RWPE2 (cell line): ENCODE data around the gene HARS1.

Source experiments
- ATAC-seq: fragments of 200-7000 bp; cut with Tn5 transposase; 3 replicates; pipeline ENCODE4 v1.9.1; 2021; ENCODE audit warnings: low read depth
- DNase-seq: peaks from one replicate; pipeline ENCODE4 v3.0.0-alpha.2; 2020; ENCODE audit warnings: low spot score
- H3K27ac ChIP-seq: fragments of 450-650 bp; 2 replicates; pipeline ENCODE4 v1.5.1; 2017; ENCODE audit warnings: mild to moderate bottlenecking; ENCODE audit not compliant: poor library complexity, severe bottlenecking
- H3K27me3 ChIP-seq: fragments of 250-450 bp; sonication (Bioruptor Pico); 2 replicates; pipeline ENCODE4 v1.5.1; 2021; ENCODE audit warnings: mild to moderate bottlenecking, moderate library complexity; ENCODE audit not compliant: insufficient read depth, poor library complexity, severe bottlenecking
- H3K36me3 ChIP-seq: fragments of 250-450 bp; sonication (Bioruptor Pico); 2 replicates; pipeline ENCODE4 v1.5.1; 2020; ENCODE audit warnings: low read depth, mild to moderate bottlenecking, moderate library complexity
- H3K4me1 ChIP-seq: fragments of 250-450 bp; sonication (Bioruptor Pico); 2 replicates; pipeline ENCODE4 v1.5.1; 2021; ENCODE audit warnings: mild to moderate bottlenecking, moderate library complexity; ENCODE audit not compliant: insufficient read depth, poor library complexity, severe bottlenecking
- H3K4me3 ChIP-seq: fragments of 250-450 bp; sonication (Bioruptor Pico); 2 replicates; pipeline ENCODE4 v1.5.1; 2021; ENCODE audit warnings: mild to moderate bottlenecking, moderate library complexity; ENCODE audit not compliant: severe bottlenecking
- H3K9me3 ChIP-seq: fragments of 250-450 bp; sonication (Bioruptor Pico); 2 replicates; pipeline ENCODE4 v1.5.1; 2021; ENCODE audit warnings: mild to moderate bottlenecking, moderate library complexity; ENCODE audit not compliant: severe bottlenecking
- TF ChIP-seq, protein P1 (sequence below): fragments of 450-650 bp; IDR thresholded peaks from one replicate; pipeline ENCODE4 v1.5.1; 2017; ENCODE audit warnings: mild to moderate bottlenecking, moderate library complexity; ENCODE audit not compliant: poor library complexity, severe bottlenecking

The HARS1 gene, protein sequence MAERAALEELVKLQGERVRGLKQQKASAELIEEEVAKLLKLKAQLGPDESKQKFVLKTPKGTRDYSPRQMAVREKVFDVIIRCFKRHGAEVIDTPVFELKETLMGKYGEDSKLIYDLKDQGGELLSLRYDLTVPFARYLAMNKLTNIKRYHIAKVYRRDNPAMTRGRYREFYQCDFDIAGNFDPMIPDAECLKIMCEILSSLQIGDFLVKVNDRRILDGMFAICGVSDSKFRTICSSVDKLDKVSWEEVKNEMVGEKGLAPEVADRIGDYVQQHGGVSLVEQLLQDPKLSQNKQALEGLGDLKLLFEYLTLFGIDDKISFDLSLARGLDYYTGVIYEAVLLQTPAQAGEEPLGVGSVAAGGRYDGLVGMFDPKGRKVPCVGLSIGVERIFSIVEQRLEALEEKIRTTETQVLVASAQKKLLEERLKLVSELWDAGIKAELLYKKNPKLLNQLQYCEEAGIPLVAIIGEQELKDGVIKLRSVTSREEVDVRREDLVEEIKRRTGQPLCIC

GRCh38 chr5:140690941-140691924 is at the start of gene HARS1, which contains the start of gene HARS2:
TSS of gene HARS1 (minus strand) at chr5:140691370. CDS start at chr5:140691304, 66 bp downstream.
TSS of gene HARS2 (plus strand) at chr5:140691455. CDS start at chr5:140691649, 194 bp downstream.
- H3K4me1 ChIP-seq, result peaks cover 9% of the 10 kb centered on the region
- peak within 1 kb of the TSS; percentile 69 for H3K4me3 ChIP-seq
- peaks cover 72% of the 10 kb centered on the region for H3K36me3 ChIP-seq
- TF ChIP-seq, protein P1, sequence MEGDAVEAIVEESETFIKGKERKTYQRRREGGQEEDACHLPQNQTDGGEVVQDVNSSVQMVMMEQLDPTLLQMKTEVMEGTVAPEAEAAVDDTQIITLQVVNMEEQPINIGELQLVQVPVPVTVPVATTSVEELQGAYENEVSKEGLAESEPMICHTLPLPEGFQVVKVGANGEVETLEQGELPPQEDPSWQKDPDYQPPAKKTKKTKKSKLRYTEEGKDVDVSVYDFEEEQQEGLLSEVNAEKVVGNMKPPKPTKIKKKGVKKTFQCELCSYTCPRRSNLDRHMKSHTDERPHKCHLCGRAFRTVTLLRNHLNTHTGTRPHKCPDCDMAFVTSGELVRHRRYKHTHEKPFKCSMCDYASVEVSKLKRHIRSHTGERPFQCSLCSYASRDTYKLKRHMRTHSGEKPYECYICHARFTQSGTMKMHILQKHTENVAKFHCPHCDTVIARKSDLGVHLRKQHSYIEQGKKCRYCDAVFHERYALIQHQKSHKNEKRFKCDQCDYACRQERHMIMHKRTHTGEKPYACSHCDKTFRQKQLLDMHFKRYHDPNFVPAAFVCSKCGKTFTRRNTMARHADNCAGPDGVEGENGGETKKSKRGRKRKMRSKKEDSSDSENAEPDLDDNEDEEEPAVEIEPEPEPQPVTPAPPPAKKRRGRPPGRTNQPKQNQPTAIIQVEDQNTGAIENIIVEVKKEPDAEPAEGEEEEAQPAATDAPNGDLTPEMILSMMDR, result no peak
- no peaks in the 10 kb centered on the region for H3K9me3 ChIP-seq
- peak within 1 kb of the TSS; percentile 73 for H3K27ac ChIP-seq
- peak; percentile 97 for DNase-seq
- no peaks in the 10 kb centered on the region for H3K27me3 ChIP-seq
- peak; percentile 96 for ATAC-seq

DNA sequence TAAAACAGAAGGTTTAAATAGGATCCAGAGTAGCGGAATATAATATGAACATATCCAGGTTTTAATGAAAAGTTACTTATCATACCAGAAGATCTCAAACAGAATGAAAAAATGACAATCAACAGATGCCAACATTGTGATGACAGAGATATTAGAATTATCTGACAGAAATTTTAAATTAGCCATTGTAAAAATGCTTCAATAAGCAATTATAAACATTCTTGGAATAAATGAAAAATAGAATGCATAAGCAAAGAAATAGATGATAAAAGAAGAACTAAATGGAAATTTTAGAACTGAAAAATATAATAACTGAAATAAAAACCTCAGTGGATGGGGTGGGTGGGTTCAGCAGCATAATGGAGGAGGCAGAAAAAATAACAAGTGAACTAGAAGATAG is 46.3 kb upstream of the HARS1 start:
- Histone ChIP-seq H3K4me1 (no peaks in the 10 kb centered on the region), H3K27me3 (peaks cover 19% of the 10 kb centered on the region), H3K9me3 (peaks cover 2% of the 10 kb centered on the region), H3K36me3 (no peaks in the 10 kb centered on the region), H3K27ac (no peak overlapping the region), H3K4me3 (no peak overlapping the region)
- ATAC-seq (no peak), DNase-seq (no peak)
- TF ChIP-seq, protein P1, result no peak

- no peak for DNase-seq
- Histone ChIP-seq H3K4me1 (no peaks in the 10 kb centered on the region), H3K9me3 (peaks cover 2% of the 10 kb centered on the region), H3K4me3 (no peak overlapping the region), H3K27me3 (peaks cover 19% of the 10 kb centered on the region), H3K36me3 (no peaks in the 10 kb centered on the region), H3K27ac (no peak overlapping the region)
- TF ChIP-seq, protein P1, result peak; percentile 27
- ATAC-seq, result no peak
Measured at GRCh38 chr5:140734354-140734753, 43.2 kb upstream of the HARS1 start.

DNA sequence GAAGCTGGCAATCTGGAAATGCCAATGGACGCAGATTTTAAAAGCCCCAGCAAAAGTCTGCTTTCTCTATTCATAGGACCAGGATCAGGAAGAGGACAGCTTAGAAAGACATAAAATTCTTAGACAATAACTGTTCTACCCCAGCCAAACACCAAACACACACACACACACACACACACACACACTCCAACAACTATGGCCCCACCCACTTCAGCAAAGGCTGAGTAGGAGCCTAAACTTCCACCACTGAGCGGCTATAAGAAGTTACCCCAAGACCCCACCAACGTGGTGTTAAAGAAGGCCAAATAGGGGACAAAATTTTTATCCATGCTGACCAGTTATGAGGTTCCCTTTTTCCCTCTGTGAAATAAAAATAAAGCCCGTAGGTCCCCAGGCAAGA is 41.9 kb upstream of the HARS1 start:
- H3K9me3 ChIP-seq, result peaks cover 2% of the 10 kb centered on the region
- peaks cover 22% of the 10 kb centered on the region for H3K27me3 ChIP-seq
- H3K4me1 ChIP-seq, result no peaks in the 10 kb centered on the region
- DNase-seq (no peak), ATAC-seq (no peak)
- H3K4me3 ChIP-seq, result no peak overlapping the region
- H3K36me3 ChIP-seq, result no peaks in the 10 kb centered on the region
- no peak overlapping the region for H3K27ac ChIP-seq
- TF ChIP-seq, protein P1, result no peak
